Natural killer cell (primary cell): ENCODE data around the gene COG5. TPM values are rescaled to one million over a fixed set of nuclear protein-coding genes. Genes with fewer than 3 reads are reported as not detected.

Experiments
- ATAC-seq, 3 donors: fragments of 150-1000 bp in 2 of 3; fragments of 200-7000 bp in 1 of 3; cut with Tn5 transposase; 1 replicate in 1 of 3; 2 replicates in 2 of 3; pipeline ENCODE4 v1.10.0; 2021; ENCODE audit warnings: mild to moderate bottlenecking in 2 of 3, moderate library complexity in 2 of 3
- DNase-seq, 2 donors: peaks; one replicate each; pipeline versions ENCODE4 v3.0.0 to v3.0.0-alpha.2; 2013 to 2021; ENCODE audit warnings: mixed read lengths in 1 of 2
- H3K27ac ChIP-seq: one replicate; pipeline ENCODE4 v1.5.1; 2013; ENCODE audit warnings: mild to moderate bottlenecking, low read length
- H3K27me3 ChIP-seq: one replicate; pipeline ENCODE4 v1.6.1; 2013; ENCODE audit warnings: low read length; ENCODE audit not compliant: control insufficient read depth, insufficient read depth
- H3K36me3 ChIP-seq: one replicate; pipeline ENCODE4 v1.6.1; 2013; ENCODE audit warnings: low read length; ENCODE audit not compliant: control insufficient read depth, insufficient read depth
- H3K4me1 ChIP-seq: one replicate; pipeline ENCODE4 v1.6.1; 2013; ENCODE audit warnings: low read length; ENCODE audit not compliant: control insufficient read depth, insufficient read depth
- H3K4me3 ChIP-seq: one replicate; pipeline ENCODE4 v1.5.1; 2013; ENCODE audit warnings: low read length
- H3K9me3 ChIP-seq: one replicate; pipeline ENCODE4 v1.6.1; 2013; ENCODE audit warnings: low read length; ENCODE audit not compliant: control insufficient read depth, insufficient read depth
- H3K27ac Mint-ChIP-seq, 2 donors: one replicate each; pipeline ENCODE4 v1.8.0; 2022; ENCODE audit warnings: mild to moderate bottlenecking in 2 of 2, mixed read lengths in 2 of 2, moderate library complexity in 1 of 2
- H3K27me3 Mint-ChIP-seq, 2 donors: one replicate each; pipeline ENCODE4 v1.8.0; 2022; ENCODE audit warnings: low read depth in 2 of 2, mixed read lengths in 2 of 2
- H3K36me3 Mint-ChIP-seq: one replicate; pipeline ENCODE4 v1.8.0; 2022; ENCODE audit warnings: mixed read lengths
- H3K4me1 Mint-ChIP-seq, 2 donors: one replicate each; pipeline ENCODE4 v1.8.0; 2022; ENCODE audit warnings: mixed read lengths in 2 of 2
- H3K4me3 Mint-ChIP-seq: one replicate; pipeline ENCODE4 v1.8.0; 2022; ENCODE audit warnings: mild to moderate bottlenecking, moderate library complexity, mixed read lengths
- H3K9me3 Mint-ChIP-seq, 2 donors: one replicate each; pipeline ENCODE4 v1.8.0; 2022; ENCODE audit warnings: mixed read lengths in 2 of 2
- WGBS: methylation state at CpG from one replicate; pipeline ENCODE4 v1.1.7; 2013; ENCODE audit warnings: missing lambda C conversion rate; ENCODE audit not compliant: insufficient coverage; 5-methylcytosine and 5-hydroxymethylcytosine counted together
- intact Hi-C: fragments of 100-400 bp; cut with micrococcal nuclease; formaldehyde crosslinking; loops from one replicate; pipeline ENCODE4 v1.14.2; 2022
- total RNA-seq, 4 donors: library from RNA; stranded (reverse); fragments of 120-200 nt in 1 of 4; gene quantifications; one replicate each; pipeline versions ENCODE4 v1.2.3 to v1.2.4, GENCODE V29; 2013 to 2022
- TF ChIP-seq, protein P1 (sequence below): fragments of 200-600 bp; IDR thresholded peaks from one replicate; pipeline ENCODE4 v1.8.0; 2022; ENCODE audit warnings: antibody characterized with exemption

COG5 gene
- total RNA-seq, 3 donors from 2014 or later (not counting 1 experiment from before 2014, with no cell fraction given): 49.2 to 54.6 (median 54.2) TPM

DNA sequence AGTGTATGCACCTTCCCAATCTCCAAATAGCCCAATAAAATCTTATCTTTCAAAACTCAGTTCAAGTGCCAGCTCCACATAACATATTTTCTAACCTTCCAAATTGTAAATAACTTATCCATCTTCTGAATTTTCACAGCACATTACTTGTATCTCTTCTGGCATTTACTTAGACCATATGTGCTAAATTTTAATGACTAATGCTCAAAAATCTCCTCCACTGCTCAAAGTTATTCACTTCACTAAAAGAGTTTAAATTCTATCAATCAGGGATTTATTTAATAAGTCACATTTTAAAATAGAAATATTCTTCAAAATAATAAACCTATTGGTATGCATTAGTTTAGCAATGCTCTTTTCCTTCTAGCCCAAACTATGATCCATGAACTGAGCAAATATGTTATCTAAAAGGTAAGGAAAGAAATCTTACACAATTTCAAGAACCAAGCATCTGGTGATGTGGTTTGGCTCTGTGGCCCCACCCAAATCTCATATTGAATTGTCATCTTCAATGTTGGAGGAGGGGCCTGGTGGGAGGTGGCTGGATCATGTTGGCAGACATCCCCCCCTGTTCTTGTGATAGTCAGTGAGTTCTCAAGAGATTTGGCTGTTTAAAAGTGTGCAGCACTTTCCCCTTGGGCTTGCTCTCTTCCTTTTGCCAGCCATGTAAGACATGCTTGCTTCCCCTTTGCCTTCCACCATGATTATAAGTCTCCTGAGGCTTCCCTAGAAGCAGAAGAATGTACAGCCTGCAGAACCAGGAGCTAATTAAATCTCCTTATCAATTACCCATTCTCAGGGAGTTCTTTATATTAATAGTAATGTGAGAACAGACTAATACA is 121.9 kb downstream of the COG5 start:
- Histone ChIP-seq H3K9me3 (no peaks in the 10 kb centered on the region), H3K27me3 (no peaks in the 10 kb centered on the region), H3K4me1 (no peaks in the 10 kb centered on the region), H3K4me3 (no peak overlapping the region), H3K36me3 (no peaks in the 10 kb centered on the region), H3K27ac (no peak overlapping the region)
- peaks cover 6 to 13% of the 10 kb centered on the region in 2 donors for H3K4me1 Mint-ChIP-seq
- H3K4me3 Mint-ChIP-seq: no peak overlapping the region
- intact Hi-C loops: no loop called here
- no peaks in the 10 kb centered on the region for H3K9me3 Mint-ChIP-seq
- H3K27ac Mint-ChIP-seq: no peak overlapping the region
- ATAC-seq (no peak), DNase-seq (no peak)
- no peaks in the 10 kb centered on the region for H3K36me3 Mint-ChIP-seq
- no peaks in the 10 kb centered on the region for H3K27me3 Mint-ChIP-seq
- TF ChIP-seq, protein P1, sequence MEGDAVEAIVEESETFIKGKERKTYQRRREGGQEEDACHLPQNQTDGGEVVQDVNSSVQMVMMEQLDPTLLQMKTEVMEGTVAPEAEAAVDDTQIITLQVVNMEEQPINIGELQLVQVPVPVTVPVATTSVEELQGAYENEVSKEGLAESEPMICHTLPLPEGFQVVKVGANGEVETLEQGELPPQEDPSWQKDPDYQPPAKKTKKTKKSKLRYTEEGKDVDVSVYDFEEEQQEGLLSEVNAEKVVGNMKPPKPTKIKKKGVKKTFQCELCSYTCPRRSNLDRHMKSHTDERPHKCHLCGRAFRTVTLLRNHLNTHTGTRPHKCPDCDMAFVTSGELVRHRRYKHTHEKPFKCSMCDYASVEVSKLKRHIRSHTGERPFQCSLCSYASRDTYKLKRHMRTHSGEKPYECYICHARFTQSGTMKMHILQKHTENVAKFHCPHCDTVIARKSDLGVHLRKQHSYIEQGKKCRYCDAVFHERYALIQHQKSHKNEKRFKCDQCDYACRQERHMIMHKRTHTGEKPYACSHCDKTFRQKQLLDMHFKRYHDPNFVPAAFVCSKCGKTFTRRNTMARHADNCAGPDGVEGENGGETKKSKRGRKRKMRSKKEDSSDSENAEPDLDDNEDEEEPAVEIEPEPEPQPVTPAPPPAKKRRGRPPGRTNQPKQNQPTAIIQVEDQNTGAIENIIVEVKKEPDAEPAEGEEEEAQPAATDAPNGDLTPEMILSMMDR: no peak

DNA sequence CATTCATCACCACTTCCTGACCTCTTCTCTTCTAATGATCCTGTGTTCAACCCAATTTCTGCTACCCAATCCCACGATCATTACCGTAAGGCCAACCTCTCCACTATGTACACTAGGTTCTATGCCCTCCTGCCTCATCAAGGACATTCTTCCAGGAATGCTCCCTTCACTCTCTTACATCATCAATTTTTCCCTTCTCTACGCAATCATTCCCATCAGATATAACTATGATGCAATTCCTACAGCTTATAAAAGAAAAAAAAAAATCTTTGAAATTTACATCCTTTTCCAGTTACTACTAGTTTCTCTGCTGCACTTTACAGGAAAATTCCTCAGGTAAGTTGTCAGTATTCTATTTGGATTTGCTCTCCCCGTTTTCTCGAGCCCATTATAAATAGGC is 124.7 kb downstream of the COG5 start:
- 95% methylated on average over 5 of the region's 5 CpGs for WGBS
- DNase-seq (no peak), ATAC-seq (no peak)
- H3K4me3 Mint-ChIP-seq: no peak overlapping the region
- no peaks in the 10 kb centered on the region for H3K36me3 Mint-ChIP-seq
- Histone ChIP-seq H3K27me3 (no peaks in the 10 kb centered on the region), H3K4me3 (no peak overlapping the region), H3K27ac (no peak overlapping the region), H3K9me3 (no peaks in the 10 kb centered on the region), H3K36me3 (no peaks in the 10 kb centered on the region), H3K4me1 (no peaks in the 10 kb centered on the region)
- intact Hi-C loops: no loop called here
- no peak overlapping the region for H3K27ac Mint-ChIP-seq
- H3K9me3 Mint-ChIP-seq: peaks cover 0 to 2% of the 10 kb centered on the region in 2 donors
- TF ChIP-seq, protein P1: no peak
- H3K27me3 Mint-ChIP-seq: no peaks in the 10 kb centered on the region
- H3K4me1 Mint-ChIP-seq: peaks cover 6 to 13% of the 10 kb centered on the region in 2 donors

DNA sequence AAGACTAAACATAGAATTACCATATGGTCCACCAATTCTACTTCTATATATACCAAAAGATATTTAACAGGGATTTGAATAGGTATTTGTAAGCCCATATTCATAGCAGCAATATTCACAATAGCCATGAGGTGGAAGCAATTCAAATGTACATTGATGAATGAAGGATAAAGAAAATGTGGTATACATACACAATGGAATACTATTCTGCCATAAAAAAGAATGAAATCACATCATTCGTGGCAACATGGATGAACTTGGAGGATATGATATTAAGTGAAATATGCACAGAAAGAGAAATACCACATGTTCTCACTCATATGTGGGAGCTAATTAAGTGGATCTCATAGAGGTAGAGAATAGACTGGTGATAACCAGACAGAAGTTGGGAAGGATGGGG is 128.0 kb downstream of the COG5 start:
- Histone ChIP-seq H3K27me3 (no peaks in the 10 kb centered on the region), H3K27ac (no peak overlapping the region), H3K4me3 (no peak overlapping the region), H3K9me3 (no peaks in the 10 kb centered on the region), H3K36me3 (no peaks in the 10 kb centered on the region), H3K4me1 (no peaks in the 10 kb centered on the region)
- no peaks in the 10 kb centered on the region for H3K36me3 Mint-ChIP-seq
- no CpG with 5 or more reads among the region's 1 CpG for WGBS
- H3K9me3 Mint-ChIP-seq: peaks cover 0 to 2% of the 10 kb centered on the region in 2 donors
- no peak overlapping the region for H3K4me3 Mint-ChIP-seq
- intact Hi-C loops: no loop called here
- ATAC-seq (no peak), DNase-seq (no peak)
- no peak overlapping the region for H3K27ac Mint-ChIP-seq
- no peaks in the 10 kb centered on the region for H3K27me3 Mint-ChIP-seq
- TF ChIP-seq, protein P1: no peak
- H3K4me1 Mint-ChIP-seq: peaks cover 10 to 20% of the 10 kb centered on the region in 2 donors

DNA sequence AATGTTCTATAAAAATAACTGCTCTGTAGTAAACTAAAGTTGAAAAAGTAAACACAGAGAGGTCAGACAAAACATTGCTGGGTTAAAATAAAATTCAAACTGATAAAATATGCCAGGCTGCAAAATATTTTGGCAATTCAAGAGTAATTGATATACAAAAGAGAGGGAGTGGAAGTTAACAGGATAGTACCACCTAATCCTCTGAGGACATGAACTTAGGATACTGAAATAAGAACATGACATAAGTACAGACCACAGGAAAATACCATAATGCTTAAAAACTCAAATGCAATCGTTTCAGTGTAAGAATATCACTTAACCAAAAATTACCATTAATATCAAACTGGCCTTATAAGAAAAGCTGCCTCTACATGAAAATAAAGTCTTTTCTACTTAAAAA is 131.5 kb downstream of the COG5 start:
- no CpG with 5 or more reads among the region's 1 CpG for WGBS
- no peaks in the 10 kb centered on the region for H3K4me1 ChIP-seq
- H3K4me3 ChIP-seq: no peak overlapping the region
- Mint-ChIP-seq H3K4me1 (peaks cover 23 to 24% of the 10 kb centered on the region in 2 donors), H3K9me3 (peaks cover 0 to 2% of the 10 kb centered on the region in 2 donors), H3K27ac (no peak overlapping the region), H3K4me3 (no peak overlapping the region), H3K27me3 (no peaks in the 10 kb centered on the region), H3K36me3 (no peaks in the 10 kb centered on the region)
- intact Hi-C loops: no loop called here
- ATAC-seq (no peak), DNase-seq (no peak)
- TF ChIP-seq, protein P1: no peak
- H3K36me3 ChIP-seq: no peaks in the 10 kb centered on the region
- no peaks in the 10 kb centered on the region for H3K9me3 ChIP-seq
- H3K27me3 ChIP-seq: no peaks in the 10 kb centered on the region
- no peak overlapping the region for H3K27ac ChIP-seq
